ENCODE results near the gene FBP2. TPM values are rescaled to one million over a fixed set of nuclear protein-coding genes. Genes with fewer than 3 reads are reported as not detected.

The FBP2 gene
- total RNA-seq, 4 donors from 2014 or later = not detected

DNA sequence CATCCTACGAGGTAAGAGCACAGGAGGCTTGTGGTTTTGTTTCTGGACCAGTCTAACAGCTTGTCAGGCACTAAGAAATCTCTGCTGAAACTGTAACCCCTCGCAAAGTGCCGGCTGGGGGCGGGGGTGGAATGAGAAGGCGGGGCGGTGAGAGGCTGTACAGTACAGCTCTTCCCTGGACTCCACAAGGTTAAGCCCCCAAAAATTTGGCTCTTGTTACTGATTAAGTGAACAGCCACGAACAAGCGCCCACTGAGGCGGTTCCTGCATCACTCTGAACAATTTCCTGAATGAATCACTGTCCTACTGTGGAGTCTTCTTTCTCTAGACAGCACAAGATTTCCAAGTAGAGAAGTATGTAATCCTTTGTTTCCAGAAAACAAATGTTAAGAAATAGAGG is 6.8 kb downstream of the FBP2 start:
- TF ChIP-seq, protein P1, sequence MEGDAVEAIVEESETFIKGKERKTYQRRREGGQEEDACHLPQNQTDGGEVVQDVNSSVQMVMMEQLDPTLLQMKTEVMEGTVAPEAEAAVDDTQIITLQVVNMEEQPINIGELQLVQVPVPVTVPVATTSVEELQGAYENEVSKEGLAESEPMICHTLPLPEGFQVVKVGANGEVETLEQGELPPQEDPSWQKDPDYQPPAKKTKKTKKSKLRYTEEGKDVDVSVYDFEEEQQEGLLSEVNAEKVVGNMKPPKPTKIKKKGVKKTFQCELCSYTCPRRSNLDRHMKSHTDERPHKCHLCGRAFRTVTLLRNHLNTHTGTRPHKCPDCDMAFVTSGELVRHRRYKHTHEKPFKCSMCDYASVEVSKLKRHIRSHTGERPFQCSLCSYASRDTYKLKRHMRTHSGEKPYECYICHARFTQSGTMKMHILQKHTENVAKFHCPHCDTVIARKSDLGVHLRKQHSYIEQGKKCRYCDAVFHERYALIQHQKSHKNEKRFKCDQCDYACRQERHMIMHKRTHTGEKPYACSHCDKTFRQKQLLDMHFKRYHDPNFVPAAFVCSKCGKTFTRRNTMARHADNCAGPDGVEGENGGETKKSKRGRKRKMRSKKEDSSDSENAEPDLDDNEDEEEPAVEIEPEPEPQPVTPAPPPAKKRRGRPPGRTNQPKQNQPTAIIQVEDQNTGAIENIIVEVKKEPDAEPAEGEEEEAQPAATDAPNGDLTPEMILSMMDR (IDR thresholded peaks at IDR 0.05) = no peak
- no peak for TF ChIP-seq EP300 (IDR thresholded peaks at IDR 0.05)
- no peak for TF ChIP-seq POLR2A (IDR thresholded peaks at IDR 0.05)
- no peak for TF ChIP-seq POLR2AphosphoS5 (IDR thresholded peaks at IDR 0.05)

DNA sequence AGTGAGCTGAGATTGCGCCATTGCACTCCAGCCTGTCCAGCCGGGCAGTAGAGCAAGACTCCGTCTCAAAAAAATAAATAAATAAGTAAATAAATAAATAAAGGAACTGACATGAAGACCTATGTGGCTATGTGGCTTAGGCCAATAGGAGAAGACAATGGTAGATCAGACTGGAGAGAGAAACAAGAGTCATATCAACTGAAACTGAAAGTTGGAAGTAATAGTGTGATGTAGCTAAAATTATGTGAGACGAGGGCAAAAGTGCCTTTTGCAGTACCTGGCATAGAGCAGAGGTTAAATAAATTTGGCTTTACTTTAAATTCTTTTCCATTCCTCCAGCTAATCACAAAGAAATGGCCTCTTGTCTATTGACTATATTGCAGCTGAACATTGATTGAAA is 7.3 kb downstream of the FBP2 start:
- Histone ChIP-seq H3K4me3 (no peak overlapping the region), H3K4me1 (no peaks in the 10 kb centered on the region), H3K9me3 (no peaks in the 10 kb centered on the region), H3K36me3 (no peaks in the 10 kb centered on the region), H3K27ac (no peak overlapping the region), H3K27me3 (peaks cover 7% of the 10 kb centered on the region)
- TF ChIP-seq POLR2AphosphoS5 (IDR thresholded peaks at IDR 0.05) (no peak), POLR2A (IDR thresholded peaks at IDR 0.05) (no peak), EP300 (IDR thresholded peaks at IDR 0.05) (no peak)
- TF ChIP-seq, protein P1 (IDR thresholded peaks at IDR 0.05) = no peak
- DNase-seq (ENCODE audit: low spot score in 2 of 2) = no peak
- whole genome bisulfite sequencing = 72% methylated on average over 4 of the region's 4 CpGs

More for the DNA sequence above, 6.8 kb downstream of the FBP2 start:
- no peak for DNase-seq (ENCODE audit: low spot score in 2 of 2)
- Histone ChIP-seq H3K4me1 (no peaks in the 10 kb centered on the region), H3K27me3 (peaks cover 11% of the 10 kb centered on the region), H3K27ac (no peak overlapping the region), H3K36me3 (no peaks in the 10 kb centered on the region), H3K9me3 (no peaks in the 10 kb centered on the region), H3K4me3 (no peak overlapping the region)
- WGBS = 30% methylated on average over 9 of the region's 9 CpGs

DNA sequence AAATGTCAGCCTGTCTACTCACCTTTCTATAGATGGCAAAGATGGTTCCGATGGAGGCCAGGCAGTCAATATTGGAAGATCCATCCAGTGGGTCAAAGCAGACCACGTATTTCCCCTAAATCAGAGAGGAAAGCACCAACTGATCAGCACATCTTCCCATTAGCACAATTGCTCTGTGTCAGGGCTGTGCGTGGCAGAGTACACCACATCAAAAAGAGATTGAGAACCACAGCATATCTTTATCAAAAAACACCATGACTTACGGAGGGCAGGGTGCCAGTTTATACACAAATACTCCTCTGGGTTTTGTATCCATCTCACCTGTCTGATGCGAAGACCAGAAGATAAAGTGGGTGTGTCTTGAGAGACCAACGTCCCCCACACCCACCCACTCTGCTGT is 9.1 kb downstream of the FBP2 start:
- Histone ChIP-seq H3K4me3 (no peak overlapping the region), H3K4me1 (no peaks in the 10 kb centered on the region), H3K27ac (no peak overlapping the region), H3K27me3 (peaks cover 6% of the 10 kb centered on the region), H3K9me3 (no peaks in the 10 kb centered on the region), H3K36me3 (no peaks in the 10 kb centered on the region)
- WGBS = 83% methylated on average over 6 of the region's 6 CpGs
- no peak for DNase-seq (ENCODE audit: low spot score in 2 of 2)
- no peak for TF ChIP-seq POLR2A (IDR thresholded peaks at IDR 0.05)
- TF ChIP-seq POLR2AphosphoS5 (IDR thresholded peaks at IDR 0.05) = no peak
- no peak for TF ChIP-seq EP300 (IDR thresholded peaks at IDR 0.05)
- TF ChIP-seq, protein P1 (IDR thresholded peaks at IDR 0.05) = no peak

DNA sequence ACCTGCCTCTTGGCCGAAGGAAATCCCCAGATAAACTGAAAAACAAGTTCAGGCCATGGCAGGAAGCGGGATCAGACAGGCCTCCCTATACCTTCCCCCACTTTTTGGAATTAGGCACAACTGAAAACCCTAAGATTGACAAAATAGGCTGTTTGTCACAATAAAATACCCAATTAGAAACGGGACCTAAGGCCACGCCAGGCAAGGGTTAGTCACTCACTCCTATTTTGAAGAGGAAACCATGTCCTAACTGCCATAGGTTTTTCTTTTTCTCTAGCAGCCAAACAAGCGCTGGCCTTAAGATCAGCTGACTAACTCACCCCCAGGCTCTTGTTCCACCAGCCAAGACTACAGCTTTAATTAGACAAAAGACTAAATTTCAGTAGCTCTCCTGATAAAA is 11.9 kb downstream of the FBP2 start:
- 52% methylated on average over 4 of the region's 5 CpGs for WGBS
- H3K9me3 ChIP-seq = no peaks in the 10 kb centered on the region
- TF ChIP-seq POLR2A (IDR thresholded peaks at IDR 0.05) (no peak), EP300 (IDR thresholded peaks at IDR 0.05) (no peak), POLR2AphosphoS5 (IDR thresholded peaks at IDR 0.05) (no peak)
- TF ChIP-seq, protein P1 (IDR thresholded peaks at IDR 0.05) = no peak

DNA sequence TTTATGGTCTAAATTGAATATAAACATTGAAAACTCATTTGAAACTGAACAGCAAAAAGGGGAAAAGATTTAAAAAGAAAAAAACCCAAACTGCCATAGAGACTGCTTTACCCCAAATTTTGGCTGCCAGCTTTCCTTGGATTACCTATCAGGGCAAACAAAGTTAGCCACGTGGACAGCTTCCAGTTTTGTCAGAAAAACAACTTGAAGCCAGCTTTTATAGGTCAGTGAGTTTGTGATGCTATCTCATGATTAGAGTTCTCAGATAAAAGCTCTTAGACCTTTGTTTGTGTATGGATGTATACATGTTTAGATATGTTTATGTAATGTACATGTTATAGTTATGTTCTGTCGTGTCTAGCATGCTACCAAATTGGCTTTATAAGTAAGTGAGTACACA is 16.1 kb downstream of the FBP2 start:
- WGBS = 24% methylated on average over 2 of the region's 2 CpGs
- Histone ChIP-seq H3K4me3 (no peak overlapping the region), H3K36me3 (no peaks in the 10 kb centered on the region), H3K27me3 (no peaks in the 10 kb centered on the region), H3K9me3 (no peaks in the 10 kb centered on the region), H3K27ac (no peak overlapping the region), H3K4me1 (no peaks in the 10 kb centered on the region)
- TF ChIP-seq, protein P1 (IDR thresholded peaks at IDR 0.05) = no peak
- TF ChIP-seq POLR2A (IDR thresholded peaks at IDR 0.05) (no peak), EP300 (IDR thresholded peaks at IDR 0.05) (no peak), POLR2AphosphoS5 (IDR thresholded peaks at IDR 0.05) (no peak)
- DNase-seq (ENCODE audit: low spot score in 2 of 2) = no peak

More for the DNA sequence above, 11.9 kb downstream of the FBP2 start:
- Histone ChIP-seq H3K4me1 (no peaks in the 10 kb centered on the region), H3K36me3 (no peaks in the 10 kb centered on the region), H3K27me3 (no peaks in the 10 kb centered on the region), H3K27ac (no peak overlapping the region), H3K4me3 (no peak overlapping the region)
- DNase-seq (ENCODE audit: low spot score in 2 of 2) = no peak

Data from suprapubic skin (tissue), 4 donors.